ENCODE measurements around the gene PAPPA.

The PAPPA gene

DNA sequence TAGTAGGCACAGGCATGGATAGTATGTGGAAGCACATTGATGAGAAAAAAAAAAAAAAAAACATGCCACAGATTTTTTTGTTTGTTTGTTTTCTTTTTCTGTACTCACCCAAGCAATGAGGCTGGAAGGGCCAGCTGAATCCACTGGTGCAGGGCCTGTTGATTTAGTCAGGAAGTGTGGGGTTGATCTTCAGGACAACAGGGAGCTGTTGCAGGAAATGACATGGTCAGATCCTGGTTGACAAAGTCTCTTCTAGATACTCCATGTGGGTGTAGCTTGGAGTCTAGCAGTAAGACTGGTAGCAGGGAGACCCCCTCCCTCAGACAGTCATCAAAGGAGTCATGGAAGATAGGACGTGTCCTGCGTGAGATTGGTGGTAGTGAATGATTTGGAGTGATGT, 191.8 kb downstream of the PAPPA start:
- DNase-seq (ENCODE audit: low spot score) = no peak

DNA sequence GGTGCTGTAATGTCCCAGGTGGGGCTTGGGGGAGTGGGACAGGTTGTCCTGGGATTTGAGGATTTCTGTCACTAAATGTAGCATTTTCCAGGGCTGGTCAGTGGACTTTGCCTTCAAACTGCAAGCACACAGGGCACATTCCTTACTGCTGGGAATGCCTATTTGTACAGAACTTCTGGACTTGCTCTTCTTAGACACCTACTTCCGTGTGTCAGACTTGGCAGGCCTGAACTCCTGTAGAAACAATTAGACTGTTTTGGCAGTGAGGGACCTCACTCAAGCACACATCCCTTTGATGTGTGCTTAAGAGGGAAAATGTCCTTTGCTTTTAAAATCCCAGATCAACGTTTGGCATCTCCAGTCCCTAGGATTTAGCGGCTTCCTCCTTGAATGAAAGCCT, 192.2 kb downstream of the PAPPA start:
- DNase-seq (ENCODE audit: low spot score) = no peak

DNA sequence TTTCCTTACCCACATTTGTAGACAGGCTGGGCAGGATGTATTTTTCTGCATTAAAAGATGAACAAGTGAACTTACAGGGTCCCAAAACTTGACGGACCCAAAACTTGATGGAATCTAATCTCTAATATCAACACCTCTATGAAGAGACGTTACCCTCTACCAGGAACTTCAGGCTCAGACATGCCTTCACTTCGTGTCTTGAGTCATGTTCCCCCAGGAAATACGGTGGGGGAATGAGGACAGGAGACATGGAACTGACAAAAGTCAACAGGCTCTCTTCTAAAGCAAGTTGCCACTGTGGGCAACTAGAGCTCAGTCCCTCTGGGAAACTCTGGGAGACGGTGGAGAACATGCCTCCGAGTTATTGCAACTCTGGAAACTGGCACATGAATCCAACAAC, 196.1 kb downstream of the PAPPA start:
- no peak for DNase-seq (ENCODE audit: low spot score)

DNA sequence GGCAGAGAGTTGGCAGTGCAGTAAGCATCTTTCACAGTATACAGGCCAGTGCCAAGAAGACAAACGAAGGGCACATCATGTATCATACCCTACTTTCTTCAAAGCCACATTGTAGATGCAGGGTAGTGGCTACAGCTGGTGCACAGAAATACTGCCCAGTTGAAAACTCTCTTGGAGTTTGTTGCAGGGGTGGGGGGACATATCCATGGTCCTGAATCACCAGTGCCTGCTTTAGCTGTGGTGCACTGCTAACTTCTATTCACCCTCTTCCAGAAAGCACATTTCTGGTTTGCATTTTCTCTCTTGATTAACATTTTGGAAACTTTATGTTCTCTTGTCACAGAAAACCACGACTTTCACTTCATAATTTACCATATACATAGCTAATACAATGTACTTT, 196.6 kb downstream of the PAPPA start:
- no peak for DNase-seq (ENCODE audit: low spot score)

DNA sequence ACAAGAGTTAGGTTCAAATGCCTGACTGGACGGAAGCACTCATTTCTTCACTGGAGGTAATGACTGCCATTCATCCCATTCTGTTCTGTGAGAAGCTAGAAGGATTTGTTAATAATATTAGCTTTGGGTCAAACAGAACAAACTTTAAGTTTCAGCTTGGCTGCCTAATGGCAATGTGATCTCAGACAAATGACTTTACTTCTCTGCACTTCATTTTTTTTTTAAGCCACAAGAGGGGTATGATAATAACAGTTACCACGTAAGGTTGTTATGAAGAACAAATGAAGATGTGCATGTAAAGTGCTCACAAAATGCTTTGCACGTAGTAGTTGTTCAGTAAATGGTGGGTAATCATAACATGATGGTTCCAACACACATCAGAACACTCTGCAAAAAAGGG, 199.4 kb downstream of the PAPPA start:
- DNase-seq (ENCODE audit: low spot score) = no peak

DNA sequence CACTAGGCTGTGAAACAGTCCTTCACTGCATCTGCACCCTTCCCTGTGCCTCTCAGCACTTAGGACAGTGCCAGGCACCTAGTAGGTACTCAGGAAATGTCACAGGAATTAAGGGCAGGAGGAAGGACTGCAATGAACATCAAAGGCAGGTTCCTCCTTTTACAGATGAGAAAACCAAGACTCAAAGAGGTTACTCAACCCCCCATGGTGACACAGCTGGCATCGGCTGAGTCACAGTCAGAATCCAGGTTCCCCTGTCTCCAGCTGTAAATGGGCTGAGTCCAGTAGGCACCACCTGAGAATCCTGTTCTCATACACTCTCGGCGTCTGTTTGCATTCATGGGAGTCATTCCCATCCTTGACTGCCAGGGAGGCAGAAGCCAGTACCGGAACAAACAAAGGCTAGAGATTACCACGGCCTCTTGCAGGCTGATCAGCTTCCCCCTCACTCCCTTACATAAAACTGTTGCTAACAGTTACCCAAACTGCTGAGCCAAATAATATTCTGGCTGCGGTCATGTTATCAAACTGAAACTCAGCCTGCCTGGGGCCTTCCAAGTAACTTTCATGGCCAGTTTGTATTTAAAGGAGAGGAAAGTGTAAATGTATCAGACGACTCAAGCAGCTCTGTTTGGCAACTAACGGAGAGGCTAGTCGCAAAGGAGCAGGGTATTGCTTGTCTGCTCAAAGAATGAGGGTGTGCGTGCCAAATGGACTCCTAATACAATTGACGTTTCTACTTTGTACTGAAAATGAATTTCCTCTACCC, 201.7 kb downstream of the PAPPA start:
- peak; percentile 29 for DNase-seq (ENCODE audit: low spot score)

DNA sequence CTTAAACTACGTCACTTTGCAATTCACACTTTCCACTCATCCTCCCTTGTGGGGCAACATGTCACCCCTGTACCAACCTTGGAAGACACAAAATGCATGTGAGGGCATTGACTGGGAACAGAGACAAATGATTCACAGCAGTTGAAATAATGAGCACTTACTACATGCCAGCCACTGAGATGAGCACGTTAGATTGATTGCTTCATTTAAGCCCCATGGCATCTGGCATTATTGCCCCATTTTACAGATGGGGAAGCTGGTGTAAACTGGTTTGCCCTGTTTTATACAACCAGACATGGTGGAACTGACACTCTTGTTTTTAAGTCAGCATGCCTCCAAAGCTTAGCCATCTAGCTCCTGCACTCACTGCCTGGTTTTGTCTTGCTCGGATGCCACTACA, 204.7 kb downstream of the PAPPA start:
- DNase-seq (ENCODE audit: low spot score) = no peak

DNA sequence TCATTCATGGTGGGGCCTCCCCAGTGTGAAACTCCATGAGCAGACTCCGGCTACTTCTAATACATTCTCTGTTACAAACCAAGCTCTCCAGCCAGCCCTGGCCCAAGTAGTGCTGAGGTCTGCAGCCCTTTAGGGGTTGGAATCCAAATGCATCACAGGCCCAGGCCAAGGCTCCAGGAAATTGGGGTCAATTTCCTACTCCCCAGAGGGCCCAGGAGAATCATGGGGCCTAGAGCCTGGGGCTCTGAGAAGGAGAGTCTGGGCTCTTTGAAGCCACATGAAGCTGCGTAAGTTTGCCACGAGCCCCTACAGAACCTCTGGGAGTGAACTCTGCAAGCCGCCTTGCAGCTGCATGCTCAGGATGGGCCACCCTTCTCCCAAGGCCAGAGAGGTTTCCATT, 206.4 kb downstream of the PAPPA start:
- DNase-seq (ENCODE audit: low spot score) = no peak

DNA sequence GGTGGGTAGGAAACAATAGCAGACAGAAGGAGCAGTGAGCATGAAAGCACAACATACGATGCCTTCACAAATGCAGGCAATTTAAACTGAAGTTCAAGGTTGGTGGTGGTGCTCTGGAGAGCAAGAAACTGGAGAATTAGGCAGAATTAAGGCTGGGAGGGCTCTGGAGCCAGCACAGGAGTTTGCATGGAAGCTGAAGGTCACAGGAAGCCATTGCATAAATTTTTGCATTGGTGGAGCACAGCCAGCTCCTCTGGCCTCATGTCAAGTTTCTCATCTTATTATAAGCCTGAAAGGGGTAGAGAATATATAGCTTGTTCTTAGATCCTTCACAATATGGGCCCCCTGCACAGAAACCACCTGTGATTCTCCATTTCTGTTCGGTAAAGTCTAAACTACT, 207.4 kb downstream of the PAPPA start:
- no peak for DNase-seq (ENCODE audit: low spot score)

DNA sequence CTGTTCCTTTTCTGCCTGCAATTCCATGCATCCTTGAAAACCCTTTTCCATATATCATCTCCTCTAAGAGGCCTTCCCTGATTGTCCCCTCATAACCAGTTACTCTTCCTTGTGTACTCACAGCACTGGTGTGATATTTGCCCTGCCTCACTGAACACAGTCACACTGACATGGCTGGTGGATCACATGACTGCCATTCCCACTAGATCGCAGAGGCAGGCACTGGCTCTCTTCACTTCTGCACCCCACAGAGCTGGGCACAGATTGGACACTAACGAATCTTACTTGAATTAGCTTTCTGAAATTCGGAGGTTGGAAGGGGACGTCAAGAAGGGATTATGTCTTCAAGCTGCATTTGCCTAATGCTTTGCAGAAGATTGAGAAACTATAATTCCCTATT, 208.0 kb downstream of the PAPPA start:
- DNase-seq (ENCODE audit: low spot score) = no peak

DNA sequence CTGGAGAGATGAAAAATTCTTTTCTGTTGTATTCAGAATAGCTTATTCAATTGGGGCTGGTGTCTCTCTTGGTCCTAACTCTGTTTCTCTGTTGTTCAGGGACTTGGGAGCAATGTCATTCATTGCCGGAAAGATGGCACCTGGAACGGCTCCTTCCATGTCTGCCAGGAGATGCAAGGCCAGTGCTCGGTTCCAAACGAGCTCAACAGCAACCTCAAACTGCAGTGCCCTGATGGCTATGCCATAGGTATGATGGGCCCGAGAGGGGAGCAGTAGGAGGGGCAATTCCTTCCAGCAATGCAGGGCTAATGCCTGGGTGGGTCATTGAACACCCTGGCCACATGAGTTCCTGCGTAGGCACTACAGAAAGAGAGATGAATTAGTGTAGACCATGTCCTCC, 208.9 kb downstream of the PAPPA start:
- no peak for DNase-seq (ENCODE audit: low spot score)

DNA sequence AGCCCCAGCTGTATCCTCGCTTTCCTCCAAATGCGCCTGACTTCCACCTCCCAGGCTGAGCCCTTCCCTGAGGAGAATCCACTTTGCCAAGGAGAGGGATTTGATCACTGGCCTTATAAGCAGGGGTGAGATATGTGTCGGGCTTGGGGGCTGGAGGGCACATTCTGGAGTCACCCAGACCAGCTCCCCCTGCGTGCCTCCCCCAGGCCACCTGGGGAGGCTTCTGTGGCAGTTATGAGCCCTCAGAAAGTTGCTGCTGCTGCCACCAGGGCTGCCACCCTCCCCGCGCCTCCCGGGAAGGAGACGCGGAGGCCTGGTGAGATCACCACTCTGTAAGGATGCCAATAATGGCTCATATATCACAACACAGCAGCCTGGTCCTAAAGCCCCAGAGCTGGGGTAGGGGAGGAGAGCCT, 211.5 kb downstream of the PAPPA start:
- peak; percentile 46 for DNase-seq (ENCODE audit: low spot score)

DNA sequence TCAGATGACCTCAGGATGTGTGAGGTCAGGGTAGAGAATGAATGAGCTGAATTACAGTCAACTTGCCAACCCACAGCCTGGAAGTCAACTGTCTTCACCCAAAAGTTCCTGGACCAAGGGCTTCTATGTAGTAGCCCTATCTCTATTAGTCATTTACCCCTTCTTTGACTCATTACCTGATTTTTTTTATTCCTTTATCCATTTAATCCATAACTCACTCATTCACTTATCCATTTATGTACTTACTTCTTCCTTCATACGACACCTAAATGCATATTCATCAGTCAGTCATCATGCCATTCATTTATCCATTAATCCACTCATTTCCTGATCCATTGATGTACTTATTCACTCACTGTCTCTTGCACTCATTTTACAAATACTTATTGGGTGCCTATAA, 212.7 kb downstream of the PAPPA start:
- no peak for DNase-seq (ENCODE audit: low spot score)

DNA sequence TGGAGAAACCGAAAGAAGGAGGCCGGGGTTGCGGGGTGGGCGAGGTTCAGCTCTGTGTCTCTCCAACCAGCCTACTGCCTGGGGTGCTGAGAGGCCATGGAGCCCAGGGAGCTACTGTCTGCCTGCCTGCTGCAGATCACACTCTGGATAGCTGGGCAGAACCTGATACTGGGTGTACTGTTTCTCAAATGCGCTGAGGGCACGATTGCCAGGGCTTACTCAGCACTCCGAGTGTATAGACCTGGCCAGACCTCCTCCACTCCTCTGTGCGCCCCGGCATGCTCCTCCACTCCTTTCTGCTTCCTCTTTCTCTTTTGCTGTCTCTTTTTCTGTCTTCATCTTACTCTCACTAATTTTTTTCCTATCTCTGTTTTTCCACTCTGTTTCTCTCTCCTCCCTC, 215.1 kb downstream of the PAPPA start:
- DNase-seq (ENCODE audit: low spot score) = no peak

DNA sequence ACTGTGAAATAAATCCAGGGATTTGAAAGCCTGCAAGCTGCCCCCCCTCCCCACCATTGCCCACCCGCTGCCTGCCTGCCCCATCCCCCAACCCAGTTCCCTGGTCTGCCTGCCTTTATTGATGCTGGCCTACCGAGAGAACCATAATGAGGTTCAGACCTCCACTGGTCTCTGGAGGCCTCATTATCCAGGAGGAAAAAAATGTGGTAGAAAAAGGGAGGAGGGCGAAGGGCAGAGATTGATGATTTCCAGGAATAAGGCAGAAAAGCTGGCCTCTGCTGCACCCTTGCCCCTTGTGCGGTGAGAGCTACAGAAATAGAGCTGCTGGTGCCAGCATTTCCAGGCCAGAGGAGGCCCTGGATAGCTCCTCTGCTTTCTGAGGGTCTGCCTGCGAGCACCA, 216.1 kb downstream of the PAPPA start:
- DNase-seq (ENCODE audit: low spot score) = no peak

DNA sequence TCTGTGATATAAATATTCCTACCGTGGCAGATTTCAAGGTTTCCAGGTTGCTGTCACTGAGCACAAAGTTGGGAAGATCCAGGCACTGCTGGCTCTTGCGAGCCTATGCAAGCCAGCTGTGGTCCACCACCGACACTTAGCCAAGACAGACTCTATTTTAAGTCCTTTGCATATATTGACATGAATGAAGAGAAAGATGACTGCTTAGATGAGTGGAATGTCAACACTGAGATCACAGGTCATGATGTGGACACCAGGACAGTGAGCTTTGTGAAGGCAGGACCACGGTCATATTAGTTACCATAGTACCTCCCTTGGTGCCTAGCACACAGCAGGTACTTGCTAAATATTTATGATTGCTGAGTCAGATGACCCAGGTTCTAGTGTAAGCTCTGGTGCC, 217.0 kb downstream of the PAPPA start:
- no peak for DNase-seq (ENCODE audit: low spot score)

DNA sequence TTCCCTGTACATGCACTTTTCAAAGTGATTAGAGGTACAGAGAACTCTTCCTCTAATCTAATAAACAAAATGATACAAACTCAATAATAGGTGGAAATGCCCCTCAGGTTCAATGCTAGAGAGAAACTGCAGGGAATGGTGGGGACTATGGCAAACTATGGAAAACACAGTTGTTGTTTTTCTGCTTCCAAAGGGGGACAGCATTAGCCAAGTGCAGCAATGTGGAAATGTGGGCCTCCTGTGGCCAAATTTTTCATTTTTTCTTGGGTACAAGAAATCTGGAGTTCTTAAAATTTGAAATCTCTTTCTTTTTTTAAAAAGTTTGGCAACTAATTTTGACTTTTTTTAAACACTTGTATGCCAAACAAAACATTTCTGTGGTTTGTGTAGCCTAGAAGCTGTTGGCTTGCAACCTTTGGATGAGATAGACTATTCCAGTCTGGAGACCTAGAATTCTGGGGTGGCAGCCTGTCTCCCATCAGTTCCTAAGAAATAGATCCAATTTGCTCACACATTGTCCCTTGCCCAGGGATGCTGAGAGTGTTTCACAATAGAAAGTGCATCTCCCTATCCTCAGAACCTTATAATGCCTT, 218.6 kb downstream of the PAPPA start:
- no peak for DNase-seq (ENCODE audit: low spot score)

DNA sequence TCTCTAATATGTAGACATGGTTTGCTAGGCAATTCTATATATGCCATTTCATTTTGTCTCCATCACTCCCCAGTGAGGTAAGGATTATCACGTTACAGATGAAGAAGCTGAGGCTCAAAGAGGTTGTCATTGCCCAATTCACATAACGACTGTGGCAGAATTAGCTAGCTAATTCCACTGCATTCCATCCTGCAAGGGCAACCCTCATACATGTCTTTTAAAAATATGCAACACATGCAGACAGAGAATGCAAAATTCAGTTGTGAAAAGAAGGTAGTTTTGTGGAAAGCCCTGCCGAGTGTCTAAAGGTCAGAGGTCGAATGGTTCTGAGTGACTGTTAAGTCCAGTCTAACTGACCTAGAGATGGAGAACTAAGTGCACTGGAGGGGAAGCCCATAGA, 219.2 kb downstream of the PAPPA start:
- DNase-seq (ENCODE audit: low spot score) = no peak

DNA sequence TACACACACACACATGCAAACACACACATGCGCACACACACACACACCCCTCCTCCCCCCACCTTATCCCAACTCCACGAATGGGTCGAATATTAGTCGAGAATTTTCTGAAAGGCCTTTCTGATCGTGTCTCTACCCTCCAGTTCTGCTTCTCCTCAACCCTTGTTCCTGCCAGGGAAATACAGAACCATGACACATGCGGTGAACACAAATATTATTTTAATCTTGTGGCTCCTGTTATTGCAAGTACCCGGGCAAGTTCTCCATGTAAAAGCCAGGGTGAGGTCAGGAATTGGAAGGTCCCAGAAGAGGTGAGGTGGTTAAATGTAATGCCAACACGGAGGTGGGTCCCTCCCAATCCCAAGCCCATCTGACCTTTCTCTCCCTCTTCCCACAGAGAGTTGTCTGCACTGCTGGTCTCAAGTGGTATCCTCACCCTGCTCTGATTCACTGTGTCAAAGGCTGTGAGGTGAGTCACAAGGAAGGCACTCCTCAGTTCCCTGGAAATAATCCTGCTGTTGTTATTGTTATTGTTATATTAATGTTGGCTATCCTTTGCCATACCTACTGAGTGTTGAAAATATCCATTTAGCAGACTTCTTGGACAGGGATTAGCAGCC, 223.7 kb downstream of the PAPPA start:
- no peak for DNase-seq (ENCODE audit: low spot score)

DNA sequence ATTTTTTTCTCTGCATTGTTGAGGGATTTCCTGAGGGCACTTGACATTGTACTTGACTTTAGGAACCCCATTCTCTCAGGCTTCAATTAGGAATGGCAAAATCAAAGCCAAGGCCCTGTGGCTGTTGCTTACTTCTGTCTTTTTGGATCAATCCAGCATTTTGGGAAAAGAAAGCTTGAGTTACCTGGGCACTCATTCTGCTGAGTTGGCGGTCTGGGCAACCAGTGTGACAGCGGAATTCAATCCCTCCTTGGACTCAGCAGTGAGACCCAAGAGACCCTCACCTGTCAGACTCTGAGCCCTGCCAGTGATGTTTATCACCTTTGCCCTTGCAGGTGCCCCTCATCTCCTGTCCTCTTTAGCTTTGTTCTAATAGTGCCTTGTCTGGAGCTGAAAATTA, 225.3 kb downstream of the PAPPA start:
- DNase-seq (ENCODE audit: low spot score) = no peak

DNA sequence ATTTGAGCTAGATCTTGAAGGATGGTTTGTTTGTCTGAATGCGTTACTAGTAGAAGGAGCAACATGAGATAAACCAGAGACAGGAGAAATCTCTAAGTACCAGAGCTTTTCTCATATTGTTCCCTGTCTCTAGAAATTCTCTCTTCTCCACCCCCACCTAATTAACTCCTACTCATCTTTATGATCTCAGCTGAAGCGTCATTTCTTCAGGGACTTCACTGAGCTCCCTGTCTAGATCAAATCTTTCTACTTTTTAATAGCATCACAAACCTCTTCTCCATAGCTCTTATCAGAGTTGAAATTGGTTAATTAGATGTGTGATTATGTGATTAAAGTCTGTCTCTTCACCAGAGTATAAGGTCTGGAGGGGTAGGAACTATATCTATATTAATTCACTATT, 226.2 kb downstream of the PAPPA start:
- no peak for DNase-seq (ENCODE audit: low spot score)

DNA sequence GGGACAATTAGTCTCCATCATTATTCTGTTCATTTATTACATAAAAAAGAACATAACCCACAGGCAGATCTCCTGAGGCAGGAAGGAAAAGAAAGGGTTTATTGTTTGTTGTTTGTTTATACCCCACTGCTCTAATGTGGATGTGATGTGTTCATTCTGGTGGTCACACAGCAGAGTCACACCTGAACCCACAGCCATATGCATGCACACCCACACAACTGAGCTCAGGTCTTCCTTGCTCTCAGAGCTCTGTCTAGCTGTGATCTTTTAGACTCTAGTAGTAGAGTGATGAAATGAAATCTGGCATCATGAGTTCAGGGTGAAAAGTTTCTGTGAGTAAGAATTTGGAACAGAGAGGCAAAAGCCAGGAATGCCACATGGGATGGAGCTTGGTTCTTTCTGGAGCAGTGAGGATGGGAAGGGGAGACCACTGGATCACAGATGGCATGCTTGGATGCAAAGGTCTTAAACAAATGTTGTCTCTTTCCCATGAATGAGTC, 227.0 kb downstream of the PAPPA start:
- no peak for DNase-seq (ENCODE audit: low spot score)

DNA sequence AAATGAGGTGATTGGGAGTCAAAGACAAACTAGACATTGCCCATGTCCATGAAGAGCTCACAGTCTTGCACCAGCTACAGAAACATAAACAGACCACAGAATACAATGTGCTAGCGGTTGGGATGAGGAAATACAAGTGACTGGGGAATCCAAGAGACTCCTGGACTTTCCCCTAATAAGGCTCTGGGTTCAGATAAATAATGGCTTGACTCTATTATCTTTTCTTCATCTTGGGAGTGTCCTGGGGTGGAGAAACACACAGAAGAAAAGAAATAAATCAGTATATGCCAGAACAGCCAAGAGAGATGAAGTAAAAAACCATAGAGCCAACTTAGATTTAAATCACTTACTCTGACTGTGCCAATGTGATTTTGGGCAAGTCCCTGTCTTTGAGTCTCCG, 227.8 kb downstream of the PAPPA start:
- DNase-seq (ENCODE audit: low spot score) = no peak

DNA sequence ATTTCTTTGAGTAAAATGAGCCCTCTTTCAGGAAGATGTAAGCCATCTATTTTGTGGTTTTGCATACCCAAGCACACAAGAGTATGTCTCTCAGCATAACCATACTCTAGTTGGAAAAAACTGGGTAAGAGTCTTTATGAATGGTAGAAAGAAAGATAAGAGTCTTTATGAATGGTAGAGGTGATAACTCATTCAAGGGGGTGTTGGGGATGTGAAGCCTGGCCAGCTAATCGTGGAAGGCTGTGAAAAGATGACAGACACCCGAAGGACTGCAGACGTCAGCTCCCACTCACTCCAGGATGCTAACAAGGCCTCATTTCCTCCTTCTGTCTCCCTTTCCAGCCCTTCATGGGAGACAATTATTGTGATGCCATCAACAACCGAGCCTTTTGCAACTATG, 228.5 kb downstream of the PAPPA start:
- DNase-seq (ENCODE audit: low spot score) = no peak

Measured in Ammon's horn (tissue), 1 donor.